Naive thymus-derived CD4-positive, alpha-beta T cell (primary cell): Measurements from ENCODE around the gene PTPRA. TPM values are rescaled to one million over a fixed set of nuclear protein-coding genes. Genes with fewer than 3 reads are reported as not detected.

Experiments
- ATAC-seq: fragments of 150-1000 bp; cut with Tn5 transposase; 2 replicates; pipeline ENCODE4 v1.10.0; 2021; ENCODE audit warnings: mild to moderate bottlenecking, moderate library complexity
- CTCF ChIA-PET: fragments of 350-600 bp; sonication (Branson Sonifier 250); formaldehyde crosslinking; loops from one replicate; lab custom pipeline; 2021; ENCODE audit warnings: antibody characterized with exemption; lab: Charles Lee
- POLR2A ChIA-PET: fragments of 350-600 bp; sonication (Branson Sonifier 250); formaldehyde crosslinking; loops from one replicate; lab custom pipeline; 2021; ENCODE audit warnings: antibody characterized with exemption, inconsistent platforms; lab: Charles Lee
- DNase-seq, 9 donors: peaks; one replicate each; pipeline versions ENCODE4 v3.0.0 to v3.0.0-alpha.2; 2020 to 2022; ENCODE audit warnings: mixed read lengths in 1 of 9
- H3K27ac ChIP-seq: one replicate; pipeline ENCODE4 v1.7.0; 2013; ENCODE audit warnings: mild to moderate bottlenecking, low read depth, low read length, moderate library complexity
- H3K27me3 ChIP-seq, 2 donors: one replicate each; pipeline ENCODE4 v1.7.0; 2013; ENCODE audit warnings: low read length in 2 of 2, mild to moderate bottlenecking in 2 of 2, moderate library complexity in 2 of 2; ENCODE audit not compliant: control insufficient read depth in 2 of 2, insufficient read depth in 2 of 2
- H3K36me3 ChIP-seq, 3 experiments: 1 replicate in 2 of 3; 2 replicates in 1 of 3; pipeline ENCODE4 v1.7.0; 2013; ENCODE audit warnings: low read length in 3 of 3, mild to moderate bottlenecking in 3 of 3, moderate library complexity in 1 of 3; ENCODE audit not compliant: insufficient read depth in 3 of 3, control insufficient read depth in 2 of 3
- H3K4me1 ChIP-seq, 2 donors: one replicate each; pipeline ENCODE4 v1.7.0; 2013; ENCODE audit warnings: low read length in 2 of 2, mild to moderate bottlenecking in 2 of 2, moderate library complexity in 1 of 2; ENCODE audit not compliant: control insufficient read depth in 2 of 2, insufficient read depth in 2 of 2
- H3K4me3 ChIP-seq: 2 replicates; pipeline ENCODE4 v1.7.0; 2013; ENCODE audit warnings: mild to moderate bottlenecking, low read length
- H3K9me3 ChIP-seq, 3 experiments: 1 replicate in 2 of 3; 2 replicates in 1 of 3; pipeline ENCODE4 v1.7.0; 2013; ENCODE audit warnings: low read length in 3 of 3; ENCODE audit not compliant: control insufficient read depth in 2 of 3
- H3K27ac Mint-ChIP-seq, 9 donors: one replicate each; pipeline ENCODE4 v1.8.0; 2020 to 2022; ENCODE audit warnings: mixed read lengths in 9 of 9, mild to moderate bottlenecking in 8 of 9, moderate library complexity in 5 of 9, inconsistent platforms in 2 of 9
- H3K27me3 Mint-ChIP-seq, 5 donors: one replicate each; pipeline ENCODE4 v1.8.0; 2021 to 2022; ENCODE audit warnings: mixed read lengths in 5 of 5, mild to moderate bottlenecking in 1 of 5
- H3K36me3 Mint-ChIP-seq, 5 donors: one replicate each; pipeline ENCODE4 v1.8.0; 2020 to 2022; ENCODE audit warnings: mixed read lengths in 5 of 5, mild to moderate bottlenecking in 3 of 5, inconsistent platforms in 1 of 5
- H3K4me1 Mint-ChIP-seq, 7 donors: one replicate each; pipeline ENCODE4 v1.8.0; 2020 to 2022; ENCODE audit warnings: mixed read lengths in 7 of 7, mild to moderate bottlenecking in 3 of 7, inconsistent platforms in 1 of 7
- H3K4me3 Mint-ChIP-seq, 10 donors: one replicate each; pipeline ENCODE4 v1.8.0; 2020 to 2022; ENCODE audit warnings: mild to moderate bottlenecking in 10 of 10, mixed read lengths in 10 of 10, moderate library complexity in 6 of 10, inconsistent platforms in 2 of 10
- H3K9me3 Mint-ChIP-seq, 11 donors: one replicate each; pipeline ENCODE4 v1.8.0; 2020 to 2022; ENCODE audit warnings: mixed read lengths in 11 of 11, mild to moderate bottlenecking in 4 of 11, inconsistent platforms in 1 of 11, moderate library complexity in 1 of 11
- intact Hi-C, 2 donors: fragments of 100-400 bp; cut with micrococcal nuclease; formaldehyde crosslinking; loops; one replicate each; pipeline ENCODE4 v1.15.1; 2023
- polyA plus RNA-seq, 2 donors: library from polyadenylated mRNA; unstranded; fragments of 300-500 nt; fragmentation: Illumina TruSeq; gene quantifications; one replicate each; pipeline ENCODE4 v1.2.3, GENCODE V29; 2021
- total RNA-seq, 6 experiments: library from RNA in 5 of 6; stranded (reverse) in 5 of 6; gene quantifications; 1 replicate in 5 of 6; 2 replicates in 1 of 6; pipeline ENCODE4 v1.2.3 and lab custom pipeline; 2021 to 2026

PTPRA gene
- total and polyA plus RNA-seq, 7 experiments from 2014 or later: 27.5 to 86.6 (median 78.2) TPM

DNA sequence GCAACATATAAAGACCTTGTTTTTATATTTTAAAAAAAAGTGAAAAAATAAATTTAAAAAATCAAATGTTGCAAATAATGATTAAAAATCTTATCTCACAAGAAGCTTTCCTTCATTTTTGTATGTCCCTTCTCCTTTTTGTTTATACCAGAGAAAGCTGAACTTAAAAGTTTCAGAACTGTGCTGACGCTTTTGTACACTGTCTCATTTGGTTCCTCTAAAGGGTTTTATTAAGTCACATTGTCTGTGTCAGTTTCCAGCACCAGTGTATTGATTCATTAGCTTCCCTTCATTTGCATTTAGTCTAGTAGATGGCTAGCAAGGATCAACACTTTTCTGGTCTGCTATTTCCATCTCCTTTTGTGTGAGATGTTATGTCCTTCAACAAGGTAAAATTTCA lies 39.5 kb upstream of the PTPRA start:
- Histone ChIP-seq H3K4me3 (no peak overlapping the region), H3K9me3 (no peaks in the 10 kb centered on the region), H3K27me3 (no peaks in the 10 kb centered on the region), H3K27ac (no peak overlapping the region), H3K36me3 (peaks cover 0 to 8% (median 0%) of the 10 kb centered on the region in 3 experiments), H3K4me1 (no peaks in the 10 kb centered on the region)
- Mint-ChIP-seq H3K9me3 (no peaks in the 10 kb centered on the region), H3K4me3 (no peak overlapping the region), H3K4me1 (peaks cover 2 to 14% (median 7%) of the 10 kb centered on the region in 7 donors), H3K27ac (no peak overlapping the region), H3K36me3 (peaks cover 0 to 19% (median 7%) of the 10 kb centered on the region in 5 donors), H3K27me3 (peaks cover 0 to 15% (median 0%) of the 10 kb centered on the region in 5 donors)
- ChIA-PET POLR2A (interaction anchor here (1.8 kb wide), 1 partner anchor 15 kb away, joined by 5 read pairs; no protein-coding TSS in a partner anchor), CTCF (interaction anchor here (1.1 kb wide), 1 partner anchor 21 kb away, joined by 3 read pairs; no protein-coding TSS in a partner anchor)
- intact Hi-C loops: no loop called here
- ATAC-seq (no peak), DNase-seq (no peak)

DNA sequence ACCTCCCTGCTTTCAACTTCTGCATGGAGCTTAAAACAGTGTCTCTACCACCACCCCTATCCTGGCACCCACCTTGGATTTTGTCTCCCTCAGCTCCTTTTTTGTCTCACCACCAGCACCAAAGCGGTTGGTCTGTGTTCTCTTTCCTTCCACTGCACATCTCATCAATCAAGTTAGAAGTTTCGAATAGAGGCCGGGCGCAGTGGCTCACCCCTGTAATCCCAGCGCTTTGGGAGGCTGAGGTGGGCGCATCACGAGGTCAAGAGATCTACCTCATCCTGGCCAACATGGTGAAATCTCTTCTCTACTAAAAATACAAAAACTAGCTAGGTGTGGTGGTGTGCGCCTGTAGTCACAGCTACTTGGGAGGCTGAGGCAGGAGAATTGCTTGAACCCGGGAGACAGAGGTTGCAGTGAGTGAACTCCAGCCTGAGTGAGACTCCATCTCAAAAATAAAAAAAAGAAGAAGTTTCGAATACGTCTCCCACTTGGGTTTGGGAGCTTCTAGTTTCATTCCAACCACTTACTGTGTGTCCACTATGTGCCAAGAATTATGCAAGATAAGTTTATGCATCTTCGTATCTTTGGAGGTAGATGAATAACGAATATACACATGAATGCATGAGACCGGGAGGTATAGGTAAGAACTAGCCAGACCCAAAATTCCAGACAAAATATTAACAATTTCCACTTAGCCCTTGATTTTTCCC lies 38.7 kb upstream of the PTPRA start:
- H3K9me3 ChIP-seq: no peaks in the 10 kb centered on the region
- no peak overlapping the region for H3K27ac ChIP-seq
- H3K4me3 ChIP-seq: no peak overlapping the region
- peaks cover 0 to 4% (median 0%) of the 10 kb centered on the region in 11 donors for H3K9me3 Mint-ChIP-seq
- ATAC-seq: no peak
- no peak overlapping the region for H3K4me3 Mint-ChIP-seq
- no peak for DNase-seq
- CTCF ChIA-PET: interaction anchor here (1.1 kb wide), 1 partner anchor 21 kb away, joined by 3 read pairs; no protein-coding TSS in a partner anchor
- peaks cover 0 to 8% (median 0%) of the 10 kb centered on the region in 3 experiments for H3K36me3 ChIP-seq
- intact Hi-C loops: loop anchor here in 1 of 2 donors (5.0 kb wide), 1 partner anchor 82 kb away; no protein-coding TSS in a partner anchor
- H3K27me3 ChIP-seq: no peaks in the 10 kb centered on the region
- peaks cover 0 to 10% (median 0%) of the 10 kb centered on the region in 5 donors for H3K27me3 Mint-ChIP-seq
- no peak overlapping the region for H3K27ac Mint-ChIP-seq
- H3K36me3 Mint-ChIP-seq: peaks cover 0 to 19% (median 10%) of the 10 kb centered on the region in 5 donors
- H3K4me1 ChIP-seq: peaks cover 5 to 6% of the 10 kb centered on the region in 2 donors
- POLR2A ChIA-PET: interaction anchor here (1.8 kb wide), 1 partner anchor 16 kb away, joined by 5 read pairs; no protein-coding TSS in a partner anchor
- peaks cover 7 to 20% (median 13%) of the 10 kb centered on the region in 7 donors for H3K4me1 Mint-ChIP-seq

DNA sequence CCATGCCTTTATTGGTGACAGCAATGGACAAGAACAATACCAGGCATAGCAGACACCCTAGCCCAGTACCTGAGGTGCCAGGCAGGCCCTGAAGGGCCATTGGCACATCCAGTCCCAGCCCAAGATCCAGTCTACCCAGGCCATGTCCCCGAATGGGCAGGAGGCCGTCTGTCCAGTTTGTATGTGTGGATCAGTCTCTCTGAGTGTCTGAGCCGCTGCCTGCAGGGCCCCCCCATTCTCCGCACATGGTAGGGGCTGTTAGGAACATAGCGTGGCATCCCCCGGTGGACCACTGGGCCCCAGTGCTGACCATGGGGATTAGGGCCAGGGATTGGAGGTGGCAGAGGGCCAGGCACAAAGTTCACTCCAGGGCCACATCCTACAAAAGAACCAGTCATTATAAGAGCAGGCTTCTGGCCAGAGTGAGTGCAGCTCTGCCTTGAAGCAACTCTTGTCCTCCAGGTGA lies 37.9 kb upstream of the PTPRA start:
- Histone ChIP-seq H3K36me3 (peaks cover 0 to 8% (median 0%) of the 10 kb centered on the region in 3 experiments), H3K27ac (no peak overlapping the region), H3K4me3 (no peak overlapping the region), H3K9me3 (no peaks in the 10 kb centered on the region), H3K27me3 (no peaks in the 10 kb centered on the region), H3K4me1 (peaks cover 9 to 12% of the 10 kb centered on the region in 2 donors)
- Mint-ChIP-seq H3K4me3 (no peak overlapping the region), H3K9me3 (peaks cover 0 to 4% (median 0%) of the 10 kb centered on the region in 11 donors), H3K27me3 (peaks cover 0 to 3% (median 0%) of the 10 kb centered on the region in 5 donors), H3K27ac (no peak overlapping the region), H3K36me3 (peaks cover 0 to 19% (median 10%) of the 10 kb centered on the region in 5 donors), H3K4me1 (peaks cover 7 to 22% (median 15%) of the 10 kb centered on the region in 7 donors)
- ATAC-seq (no peak), DNase-seq (no peak)
- CTCF ChIA-PET: no interaction called here
- intact Hi-C loops: loop anchor here in 1 of 2 donors (5.0 kb wide), 1 partner anchor 83 kb away; no protein-coding TSS in a partner anchor
- POLR2A ChIA-PET: interaction anchor here (0.7 kb wide), 1 partner anchor 39 kb away, joined by 3 read pairs; no protein-coding TSS in a partner anchor

DNA sequence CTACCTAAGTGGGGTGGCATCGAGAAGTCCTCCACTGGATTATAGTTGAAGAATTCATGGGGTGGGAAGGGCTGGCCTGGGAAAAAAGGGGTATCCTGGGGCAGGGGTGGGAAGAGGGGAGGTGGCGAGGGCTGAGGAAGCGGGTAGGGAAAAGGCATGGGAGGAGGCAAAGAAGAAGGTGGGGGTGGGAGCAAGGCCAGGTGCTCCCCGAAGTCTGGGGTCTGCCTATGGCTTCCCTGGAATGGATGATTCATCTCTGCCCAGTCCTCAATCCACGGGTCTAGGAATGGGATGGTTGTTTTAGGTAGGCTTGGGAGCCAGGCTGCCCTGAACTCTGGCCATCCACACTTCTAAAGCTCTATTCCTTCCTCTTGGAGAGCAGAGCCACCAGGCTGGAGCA lies 37.2 kb upstream of the PTPRA start:
- Histone ChIP-seq H3K27ac (no peak overlapping the region), H3K4me3 (no peak overlapping the region), H3K27me3 (no peaks in the 10 kb centered on the region), H3K36me3 (peaks cover 0 to 8% (median 0%) of the 10 kb centered on the region in 3 experiments), H3K9me3 (no peaks in the 10 kb centered on the region), H3K4me1 (peaks cover 9 to 12% of the 10 kb centered on the region in 2 donors)
- H3K4me3 Mint-ChIP-seq: no peak overlapping the region
- H3K9me3 Mint-ChIP-seq: peaks cover 0 to 4% (median 0%) of the 10 kb centered on the region in 11 donors
- POLR2A ChIA-PET: interaction anchor here (0.7 kb wide), 1 partner anchor 38 kb away, joined by 3 read pairs; no protein-coding TSS in a partner anchor
- ATAC-seq (no peak), DNase-seq (no peak)
- CTCF ChIA-PET: interaction anchor here (0.6 kb wide), 1 partner anchor 425 kb away, joined by 3 read pairs; no protein-coding TSS in a partner anchor
- H3K27me3 Mint-ChIP-seq: peaks cover 0 to 3% (median 0%) of the 10 kb centered on the region in 5 donors
- no peak overlapping the region for H3K27ac Mint-ChIP-seq
- H3K4me1 Mint-ChIP-seq: peaks cover 7 to 22% (median 15%) of the 10 kb centered on the region in 7 donors
- H3K36me3 Mint-ChIP-seq: peaks cover 0 to 19% (median 10%) of the 10 kb centered on the region in 5 donors
- intact Hi-C loops: loop anchor here in 1 of 2 donors (5.0 kb wide), 1 partner anchor 84 kb away; no protein-coding TSS in a partner anchor

DNA sequence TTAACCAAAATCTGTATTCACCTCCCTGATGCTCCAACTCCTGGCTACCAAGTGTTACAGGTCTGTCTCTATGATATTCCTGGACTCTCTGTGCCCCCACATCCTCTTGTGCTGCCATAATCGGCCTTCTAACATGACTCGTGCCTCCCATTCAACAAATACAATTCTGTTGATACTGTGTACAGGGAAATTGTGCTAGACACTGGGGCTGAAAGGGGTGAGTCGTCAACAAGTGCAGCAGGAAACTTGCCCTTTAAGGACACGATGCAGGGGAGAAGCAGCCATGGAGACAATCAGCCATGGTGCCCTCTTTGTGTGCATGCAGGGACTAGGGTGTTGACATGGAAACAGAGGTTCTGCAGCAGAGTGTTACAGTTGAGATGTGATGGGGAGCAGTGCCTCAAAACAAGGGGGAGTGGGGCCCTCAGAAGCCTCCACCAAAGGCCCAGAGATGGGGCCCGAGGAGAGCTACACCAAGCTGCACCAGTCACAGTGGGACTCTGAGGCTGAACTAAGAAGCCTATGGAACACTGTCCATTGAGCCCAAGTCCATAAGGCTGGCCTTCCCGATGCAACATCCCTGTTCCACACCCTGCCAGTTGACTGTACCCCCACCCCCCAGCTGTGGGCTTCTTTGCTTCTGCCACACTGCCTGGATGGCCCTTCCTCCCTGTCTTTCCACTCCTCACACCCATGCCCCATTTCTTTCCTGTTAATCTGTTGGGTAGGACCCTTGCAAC lies 35.9 kb upstream of the PTPRA start:
- Histone ChIP-seq H3K4me1 (peaks cover 15 to 21% of the 10 kb centered on the region in 2 donors), H3K9me3 (no peaks in the 10 kb centered on the region), H3K36me3 (peaks cover 0 to 8% (median 0%) of the 10 kb centered on the region in 3 experiments), H3K4me3 (no peak overlapping the region), H3K27ac (no peak overlapping the region), H3K27me3 (no peaks in the 10 kb centered on the region)
- Mint-ChIP-seq H3K4me1 (peaks cover 10 to 28% (median 21%) of the 10 kb centered on the region in 7 donors), H3K9me3 (peaks cover 0 to 4% (median 0%) of the 10 kb centered on the region in 11 donors), H3K27ac (peak overlapping the region in 3 of 9 donors; percentile 33 to 53 (median 38)), H3K36me3 (peaks cover 0 to 19% (median 10%) of the 10 kb centered on the region in 5 donors), H3K4me3 (peak overlapping the region in 1 of 10 donors; percentile 55), H3K27me3 (no peaks in the 10 kb centered on the region)
- ChIA-PET CTCF (no interaction called here), POLR2A (interaction anchor here (0.7 kb wide), 1 partner anchor 707 kb away, joined by 3 read pairs; no protein-coding TSS in a partner anchor)
- ATAC-seq (no peak), DNase-seq (no peak)
- intact Hi-C loops: loop anchor here in 1 of 2 donors (5.0 kb wide), 1 partner anchor 85 kb away; no protein-coding TSS in a partner anchor
